Erythroblast (primary cell): Measurements from ENCODE around the gene PDHB.

Experiments used
- GATA1 ChIP-seq: IDR thresholded peaks from 2 replicates; pipeline ENCODE4 v1.6.1; 2011; ENCODE audit warnings: low read depth, mild to moderate bottlenecking, control low read depth, low read length, moderate library complexity
- POLR2A ChIP-seq: IDR thresholded peaks from 2 replicates; pipeline ENCODE4 v1.6.1; 2011; ENCODE audit warnings: mild to moderate bottlenecking, low read length

GRCh38 chr3:58411851-58412830 lies 21.5 kb downstream of the PDHB start:
- TF ChIP-seq POLR2A (no peak), GATA1 (no peak)
